HEK293T (cell line): ENCODE data around the gene MAP3K5.

Experiments used
- BHLHE40 ChIP-seq: fragments of 450-650 bp; IDR thresholded peaks from 2 replicates; pipeline ENCODE4 v1.6.1; 2016; ENCODE audit warnings: mild to moderate bottlenecking, moderate library complexity, borderline replicate concordance
- TARDBP ChIP-seq: fragments of 450-650 bp; IDR thresholded peaks from 2 replicates; pipeline ENCODE4 v1.6.1; 2016
- ZNF384 ChIP-seq: fragments of 450-650 bp; IDR thresholded peaks from 2 replicates; pipeline ENCODE4 v1.6.1; 2016

DNA sequence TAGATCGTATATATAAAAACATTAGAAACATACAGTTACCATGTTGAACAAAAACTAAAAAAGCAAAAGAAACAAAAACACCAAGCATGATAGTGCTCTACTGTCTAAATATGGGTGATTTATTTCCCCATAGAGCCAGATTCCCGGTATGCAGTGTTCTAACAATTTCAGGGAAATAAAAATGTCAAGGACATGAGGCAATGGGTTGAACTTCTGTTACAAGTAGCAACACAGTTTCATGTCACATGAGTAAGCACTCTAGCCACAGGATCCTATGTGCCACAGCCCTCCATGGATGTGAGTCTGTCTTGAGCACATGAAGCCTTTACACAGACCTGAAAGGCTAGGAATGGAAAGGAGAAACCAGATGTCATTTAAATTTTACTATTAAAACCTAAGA, 96.0 kb downstream of the MAP3K5 start:
- TF ChIP-seq BHLHE40 (no peak), TARDBP (no peak), ZNF384 (no peak)
